ENCODE results near the gene OXGR1.

OXGR1 gene

DNA sequence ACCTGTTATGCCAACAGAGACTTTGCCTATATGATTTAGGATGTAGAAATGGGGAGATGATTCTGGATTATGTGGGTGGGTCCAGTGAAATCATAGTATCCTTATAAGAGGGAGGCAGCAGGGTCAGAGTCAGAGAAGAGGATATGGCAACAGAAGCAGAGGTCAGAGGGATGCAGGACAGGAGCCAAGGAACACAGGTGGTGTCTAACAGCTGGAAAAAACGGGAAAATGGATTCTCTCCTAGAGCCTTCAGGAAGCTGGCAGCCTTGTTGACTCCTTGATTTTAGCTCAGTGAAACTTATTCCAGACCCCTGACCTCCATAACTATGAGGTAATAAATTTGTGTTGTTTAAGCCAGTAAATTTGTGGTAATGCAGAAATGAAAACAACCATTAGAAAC is 28.8 kb upstream of the OXGR1 start:
- TF ChIP-seq, protein P1, sequence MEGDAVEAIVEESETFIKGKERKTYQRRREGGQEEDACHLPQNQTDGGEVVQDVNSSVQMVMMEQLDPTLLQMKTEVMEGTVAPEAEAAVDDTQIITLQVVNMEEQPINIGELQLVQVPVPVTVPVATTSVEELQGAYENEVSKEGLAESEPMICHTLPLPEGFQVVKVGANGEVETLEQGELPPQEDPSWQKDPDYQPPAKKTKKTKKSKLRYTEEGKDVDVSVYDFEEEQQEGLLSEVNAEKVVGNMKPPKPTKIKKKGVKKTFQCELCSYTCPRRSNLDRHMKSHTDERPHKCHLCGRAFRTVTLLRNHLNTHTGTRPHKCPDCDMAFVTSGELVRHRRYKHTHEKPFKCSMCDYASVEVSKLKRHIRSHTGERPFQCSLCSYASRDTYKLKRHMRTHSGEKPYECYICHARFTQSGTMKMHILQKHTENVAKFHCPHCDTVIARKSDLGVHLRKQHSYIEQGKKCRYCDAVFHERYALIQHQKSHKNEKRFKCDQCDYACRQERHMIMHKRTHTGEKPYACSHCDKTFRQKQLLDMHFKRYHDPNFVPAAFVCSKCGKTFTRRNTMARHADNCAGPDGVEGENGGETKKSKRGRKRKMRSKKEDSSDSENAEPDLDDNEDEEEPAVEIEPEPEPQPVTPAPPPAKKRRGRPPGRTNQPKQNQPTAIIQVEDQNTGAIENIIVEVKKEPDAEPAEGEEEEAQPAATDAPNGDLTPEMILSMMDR (conservative IDR thresholded peaks at IDR 0.05; ENCODE audit: low read depth, low read length) = no peak
- H3K4me3 ChIP-seq (ENCODE audit: low read depth, low read length) = no peak overlapping the region
- DNase-seq (ENCODE audit: low read depth) = no peak

DNA sequence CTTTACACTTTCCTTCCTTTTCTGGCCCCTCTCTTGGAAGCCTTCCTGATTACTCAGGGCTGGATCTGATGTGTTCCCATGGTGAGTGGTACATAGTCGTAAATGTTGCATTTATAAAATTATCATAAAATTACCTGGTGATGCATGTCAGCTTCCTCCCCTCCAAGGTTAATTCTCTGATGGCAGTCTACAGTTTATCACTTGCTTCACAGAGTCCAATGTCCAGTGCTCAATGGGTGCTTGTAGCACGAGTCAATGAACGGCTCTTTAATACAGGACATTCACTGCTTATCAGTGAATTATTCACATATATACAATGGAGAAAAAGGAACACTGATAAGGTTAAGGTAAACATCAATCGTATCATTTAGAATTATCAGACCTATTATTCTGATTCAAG is 27.0 kb upstream of the OXGR1 start:
- DNase-seq (ENCODE audit: low read depth) = no peak
- TF ChIP-seq, protein P1 (conservative IDR thresholded peaks at IDR 0.05; ENCODE audit: low read depth, low read length) = no peak
- no peak overlapping the region for H3K4me3 ChIP-seq (ENCODE audit: low read depth, low read length)

DNA sequence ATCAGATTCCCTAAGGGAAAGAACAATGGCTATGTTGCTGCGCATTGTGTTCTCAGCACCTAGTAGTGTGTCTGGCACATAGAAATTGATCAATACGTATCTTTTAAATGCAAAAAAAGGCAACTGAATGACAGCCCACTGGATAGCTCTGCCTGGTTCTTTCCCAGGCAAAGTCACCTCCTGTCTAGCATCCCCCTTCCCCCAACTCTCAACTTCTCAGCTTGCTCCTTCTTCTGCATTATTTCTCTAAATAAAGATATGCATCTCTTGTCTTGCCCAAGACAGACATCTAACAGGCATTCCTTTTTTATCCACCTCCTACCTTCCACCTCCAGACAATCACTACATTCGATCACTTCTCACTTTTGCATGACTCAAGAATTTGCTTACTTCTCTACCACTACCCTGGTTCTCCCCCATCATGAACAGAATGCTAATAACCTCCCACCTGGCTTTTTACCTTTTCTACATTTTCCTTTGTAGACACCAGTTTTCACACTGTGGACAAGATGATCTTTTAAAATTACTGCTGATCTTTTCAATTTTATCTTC is 26.5 kb upstream of the OXGR1 start:
- DNase-seq (ENCODE audit: low read depth) = no peak
- H3K4me3 ChIP-seq (ENCODE audit: low read depth, low read length) = no peak overlapping the region
- TF ChIP-seq, protein P1 (conservative IDR thresholded peaks at IDR 0.05; ENCODE audit: low read depth, low read length) = no peak

DNA sequence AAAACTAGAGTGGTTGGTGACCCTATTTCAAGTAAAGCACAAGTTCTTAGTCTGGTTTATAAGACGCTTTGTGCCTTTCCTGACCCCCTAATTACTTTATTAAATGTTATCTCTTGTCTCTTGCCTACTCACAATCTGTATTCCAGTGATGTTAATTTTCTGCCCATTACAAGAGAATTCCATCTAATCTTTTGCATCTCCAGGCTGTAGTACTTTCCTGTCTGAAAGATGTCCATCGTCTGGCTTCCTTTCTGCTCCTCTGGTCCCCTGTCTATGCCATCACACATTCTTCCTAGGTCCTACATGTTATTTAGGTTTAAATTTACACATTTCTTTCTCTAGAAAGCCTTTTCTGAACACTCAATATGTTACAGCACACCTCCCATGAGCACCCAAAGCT is 25.9 kb upstream of the OXGR1 start:
- TF ChIP-seq, protein P1 (conservative IDR thresholded peaks at IDR 0.05; ENCODE audit: low read depth, low read length) = no peak
- DNase-seq (ENCODE audit: low read depth) = no peak
- H3K4me3 ChIP-seq (ENCODE audit: low read depth, low read length) = no peak overlapping the region

DNA sequence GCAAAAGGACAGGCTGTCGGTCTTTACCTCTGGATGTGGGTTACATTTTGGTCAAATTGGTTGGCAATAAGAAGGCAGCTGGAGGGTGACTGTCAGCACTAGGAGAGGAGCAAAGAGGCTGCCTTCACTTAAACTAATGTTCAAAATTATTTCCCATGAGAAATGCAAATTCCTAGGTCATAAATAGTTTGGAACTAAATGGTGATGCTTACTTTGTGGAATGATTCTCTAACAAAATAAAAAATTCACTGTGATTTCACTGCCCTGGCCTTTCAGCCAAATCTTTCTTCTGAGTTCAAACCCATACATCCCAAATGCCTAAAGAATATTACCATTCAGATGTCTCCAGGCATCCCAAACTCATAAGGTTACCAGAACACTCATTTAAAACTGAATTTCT is 25.0 kb upstream of the OXGR1 start:
- TF ChIP-seq, protein P1 (conservative IDR thresholded peaks at IDR 0.05; ENCODE audit: low read depth, low read length) = no peak
- no peak for DNase-seq (ENCODE audit: low read depth)
- H3K4me3 ChIP-seq (ENCODE audit: low read depth, low read length) = no peak overlapping the region

DNA sequence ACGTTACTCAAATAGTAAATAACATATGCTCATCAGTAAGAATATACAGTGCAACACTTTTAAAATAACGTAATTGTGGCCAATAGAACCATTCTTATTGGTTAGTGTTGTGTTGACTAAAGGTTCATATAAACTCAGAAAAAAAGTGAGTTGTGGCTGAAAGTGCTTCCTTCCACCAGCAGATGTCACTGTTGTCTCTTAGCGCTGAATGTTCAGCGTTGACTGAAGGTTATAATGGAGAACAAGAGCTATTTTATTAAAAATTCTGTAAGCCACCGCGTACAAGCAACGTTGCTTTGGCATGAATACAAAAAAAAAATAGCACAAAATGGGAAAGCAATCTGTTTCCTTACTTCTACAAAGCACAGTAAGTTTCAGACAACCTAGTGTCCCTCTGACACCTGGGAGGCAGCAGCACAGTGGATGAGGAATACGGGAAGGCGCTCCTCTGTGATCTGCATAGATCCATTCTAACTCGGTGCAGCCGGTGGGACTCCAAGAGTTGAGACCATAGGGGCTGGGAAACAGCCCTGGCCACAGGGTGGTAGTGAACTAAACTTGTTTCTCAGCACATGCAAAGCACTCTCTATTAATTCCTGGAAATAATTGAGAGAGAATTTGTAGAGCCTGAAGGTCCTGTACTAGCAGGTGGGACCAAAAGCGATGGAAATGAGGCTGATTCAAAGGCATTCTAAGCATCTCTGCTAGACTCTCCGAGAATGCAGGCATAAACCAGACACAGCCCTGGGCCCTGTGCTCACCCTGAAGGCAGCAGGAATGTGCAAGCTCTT is 23.9 kb upstream of the OXGR1 start:
- TF ChIP-seq, protein P1 (conservative IDR thresholded peaks at IDR 0.05; ENCODE audit: low read depth, low read length) = peak; percentile 89
- peak overlapping the region; percentile 7 for H3K4me3 ChIP-seq (ENCODE audit: low read depth, low read length)
- DNase-seq (ENCODE audit: low read depth) = peak; percentile 83

DNA sequence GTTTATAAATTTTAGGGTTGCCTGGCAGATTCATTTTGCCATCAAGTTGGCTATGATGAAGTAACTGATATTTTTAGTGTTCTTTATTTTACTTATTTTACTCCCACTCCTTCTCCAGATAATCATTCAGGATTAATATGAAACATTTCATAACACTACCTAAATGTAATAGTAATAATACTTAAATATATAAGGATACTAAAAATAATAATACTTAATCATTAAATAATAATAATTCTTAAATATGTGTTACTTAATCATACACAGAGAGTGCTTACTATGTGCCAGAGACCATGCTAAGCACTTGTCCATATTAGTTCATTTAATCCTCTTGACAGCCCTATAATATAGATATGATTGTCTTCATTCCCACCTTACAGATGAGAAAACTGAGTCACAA is 23.0 kb upstream of the OXGR1 start:
- TF ChIP-seq, protein P1 (conservative IDR thresholded peaks at IDR 0.05; ENCODE audit: low read depth, low read length) = no peak
- no peak for DNase-seq (ENCODE audit: low read depth)
- no peak overlapping the region for H3K4me3 ChIP-seq (ENCODE audit: low read depth, low read length)
